Effector memory CD8-positive, alpha-beta T cell (primary cell): Measurements from ENCODE around the gene PEX26.
A peak's percentile ranks its signal among the peaks of the same experiment; 100 is the strongest.
"Not testable (repeated sequence)": the region's sequence is repeated elsewhere in the genome, so short reads cannot be mapped to it uniquely, and the experiment has no call there.

Experiments used
- ATAC-seq: fragments of 150-1000 bp; cut with Tn5 transposase; replicated peaks from 2 replicates; pipeline ENCODE4 v1.10.0; 2021; ENCODE audit warnings: mild to moderate bottlenecking, moderate library complexity
- DNase-seq, 3 experiments: peaks; one replicate each; pipeline ENCODE4 v3.0.0; 2021
- H3K27ac Mint-ChIP-seq, 2 donors: one replicate each; pipeline ENCODE4 v1.8.0; 2022; ENCODE audit warnings: mild to moderate bottlenecking in 2 of 2, mixed read lengths in 2 of 2, moderate library complexity in 2 of 2
- H3K27me3 Mint-ChIP-seq, 2 donors: one replicate each; pipeline ENCODE4 v1.8.0; 2022; ENCODE audit warnings: mixed read lengths in 2 of 2
- H3K36me3 Mint-ChIP-seq: one replicate; pipeline ENCODE4 v1.8.0; 2022; ENCODE audit warnings: mild to moderate bottlenecking, moderate library complexity, mixed read lengths; ENCODE audit not compliant: insufficient read depth
- H3K4me1 Mint-ChIP-seq, 2 donors: one replicate each; pipeline ENCODE4 v1.8.0; 2022; ENCODE audit warnings: low read depth in 2 of 2, mixed read lengths in 2 of 2
- H3K4me3 Mint-ChIP-seq, 2 donors: one replicate each; pipeline ENCODE4 v1.8.0; 2022; ENCODE audit warnings: mild to moderate bottlenecking in 2 of 2, mixed read lengths in 2 of 2, moderate library complexity in 2 of 2
- H3K9me3 Mint-ChIP-seq, 2 donors: one replicate each; pipeline ENCODE4 v1.8.0; 2022; ENCODE audit warnings: mixed read lengths in 2 of 2
- total RNA-seq, 9 experiments: gene quantifications; one replicate each; lab custom pipeline; 2026; lab: John Stamatoyannopoulos, UW

Gene PEX26
- 50.3 to 108 (median 82.3) reads per million in 9 experiments for total RNA-seq

GRCh38 chr22:18077639-18078328 is at the start of gene PEX26:
Gene PEX26 (plus strand): TSS chr22:18077990. CDS start chr22:18078377, 387 bp downstream.
- peak; percentile 92 for DNase-seq
- H3K27me3 Mint-ChIP-seq, result no peaks in the 10 kb centered on the region
- H3K36me3 Mint-ChIP-seq, result peaks cover 48% of the 10 kb centered on the region
- peak; percentile 98 for ATAC-seq
- H3K4me3 Mint-ChIP-seq, result peak within 1 kb of the TSS; percentile 82 to 97
- peak within 1 kb of the TSS; percentile 93 to 97 for H3K27ac Mint-ChIP-seq
- H3K4me1 Mint-ChIP-seq, result peaks cover 31 to 47% of the 10 kb centered on the region in 2 donors
- no peaks in the 10 kb centered on the region for H3K9me3 Mint-ChIP-seq

GRCh38 chr22:18028817-18029527 is 48.8 kb upstream of the PEX26 start:
- no peaks in the 10 kb centered on the region for H3K9me3 Mint-ChIP-seq
- ATAC-seq, result no peak
- H3K4me1 Mint-ChIP-seq, result peaks cover 6 to 8% of the 10 kb centered on the region in 2 donors
- no peaks in the 10 kb centered on the region for H3K36me3 Mint-ChIP-seq
- no peak overlapping the region for H3K4me3 Mint-ChIP-seq
- peaks cover 36 to 62% of the 10 kb centered on the region in 2 donors for H3K27me3 Mint-ChIP-seq
- DNase-seq, result no peak
- H3K27ac Mint-ChIP-seq, result no peak overlapping the region

- Mint-ChIP-seq H3K4me1 (peaks cover 3 to 4% of the 10 kb centered on the region in 2 donors), H3K27ac (no peak overlapping the region), H3K9me3 (no peaks in the 10 kb centered on the region), H3K4me3 (no peak overlapping the region), H3K27me3 (peaks cover 30 to 62% of the 10 kb centered on the region in 2 donors), H3K36me3 (no peaks in the 10 kb centered on the region)
- DNase-seq, result no peak
- no peak for ATAC-seq
Observed at GRCh38 chr22:18029686-18030267, 48.0 kb upstream of the PEX26 start.

- Mint-ChIP-seq H3K4me3 (no peak overlapping the region), H3K9me3 (no peaks in the 10 kb centered on the region)
Observed at GRCh38 chr22:18031695-18032454, 45.9 kb upstream of the PEX26 start.

GRCh38 chr22:18032455-18033101 is 45.2 kb upstream of the PEX26 start:
- ATAC-seq (no peak), DNase-seq (no peak)
- H3K27ac Mint-ChIP-seq, result no peak overlapping the region
- no peaks in the 10 kb centered on the region for H3K9me3 Mint-ChIP-seq
- no peaks in the 10 kb centered on the region for H3K4me1 Mint-ChIP-seq
- no peak overlapping the region for H3K4me3 Mint-ChIP-seq
- H3K36me3 Mint-ChIP-seq, result peaks cover 2% of the 10 kb centered on the region
- peaks cover 9 to 57% of the 10 kb centered on the region in 2 donors for H3K27me3 Mint-ChIP-seq

More at GRCh38 chr22:18031695-18032454, 45.9 kb upstream of the PEX26 start:
- DNase-seq, result no peak
- no peak for ATAC-seq
- Mint-ChIP-seq H3K27ac (no peak overlapping the region), H3K4me1 (no peaks in the 10 kb centered on the region), H3K36me3 (no peaks in the 10 kb centered on the region), H3K27me3 (peaks cover 16 to 57% of the 10 kb centered on the region in 2 donors)

- no peak overlapping the region for H3K27ac Mint-ChIP-seq
- ATAC-seq (no peak), DNase-seq (no peak)
- peaks cover 4% of the 10 kb centered on the region for H3K36me3 Mint-ChIP-seq
- no peaks in the 10 kb centered on the region for H3K4me1 Mint-ChIP-seq
- no peaks in the 10 kb centered on the region for H3K9me3 Mint-ChIP-seq
- no peak overlapping the region for H3K4me3 Mint-ChIP-seq
- H3K27me3 Mint-ChIP-seq, result peaks cover 6 to 53% of the 10 kb centered on the region in 2 donors
Observed at GRCh38 chr22:18033204-18033998, 44.4 kb upstream of the PEX26 start.

- peaks cover 7 to 53% of the 10 kb centered on the region in 2 donors for H3K27me3 Mint-ChIP-seq
- H3K36me3 Mint-ChIP-seq, result peaks cover 4% of the 10 kb centered on the region
- DNase-seq (no peak), ATAC-seq (no peak)
- no peak overlapping the region for H3K27ac Mint-ChIP-seq
- H3K9me3 Mint-ChIP-seq, result no peaks in the 10 kb centered on the region
- H3K4me1 Mint-ChIP-seq, result no peaks in the 10 kb centered on the region
- H3K4me3 Mint-ChIP-seq, result no peak overlapping the region
Observed at GRCh38 chr22:18034076-18034475, 43.7 kb upstream of the PEX26 start.

- Mint-ChIP-seq H3K9me3 (no peaks in the 10 kb centered on the region), H3K27ac (no peak overlapping the region), H3K4me3 (no peak overlapping the region), H3K36me3 (peaks cover 4% of the 10 kb centered on the region), H3K4me1 (no peaks in the 10 kb centered on the region), H3K27me3 (peaks cover 12 to 53% of the 10 kb centered on the region in 2 donors)
- DNase-seq (no peak), ATAC-seq (no peak)
Observed at GRCh38 chr22:18035751-18036150, 42.0 kb upstream of the PEX26 start.

GRCh38 chr22:18040898-18041297 is 36.9 kb upstream of the PEX26 start:
- ATAC-seq, H3K36me3 Mint-ChIP-seq, H3K9me3 Mint-ChIP-seq, H3K4me3 Mint-ChIP-seq, H3K4me1 Mint-ChIP-seq, H3K27ac Mint-ChIP-seq, DNase-seq: not testable (repeated sequence)
- H3K27me3 Mint-ChIP-seq, result peaks cover 6 to 18% of the 10 kb centered on the region in 2 donors

- Mint-ChIP-seq H3K4me3 (no peak overlapping the region), H3K4me1 (no peaks in the 10 kb centered on the region), H3K27me3 (peaks cover 0 to 6% of the 10 kb centered on the region in 2 donors), H3K36me3 (peaks cover under 1% of the 10 kb centered on the region), H3K9me3 (no peaks in the 10 kb centered on the region), H3K27ac (no peak overlapping the region)
- ATAC-seq (no peak), DNase-seq (no peak)
Observed at GRCh38 chr22:18042685-18043084, 35.1 kb upstream of the PEX26 start.

GRCh38 chr22:18044548-18045271 is 33.1 kb upstream of the PEX26 start:
- no peaks in the 10 kb centered on the region for H3K36me3 Mint-ChIP-seq
- H3K4me3 Mint-ChIP-seq, result no peak overlapping the region
- peaks cover 0 to 3% of the 10 kb centered on the region in 2 donors for H3K27me3 Mint-ChIP-seq
- no peaks in the 10 kb centered on the region for H3K4me1 Mint-ChIP-seq
- ATAC-seq, result no peak
- DNase-seq, result no peak
- H3K9me3 Mint-ChIP-seq, result no peaks in the 10 kb centered on the region
- H3K27ac Mint-ChIP-seq, result no peak overlapping the region

GRCh38 chr22:18045794-18046193 is 32.0 kb upstream of the PEX26 start:
- H3K9me3 Mint-ChIP-seq, result no peaks in the 10 kb centered on the region
- no peaks in the 10 kb centered on the region for H3K4me1 Mint-ChIP-seq
- ATAC-seq, result no peak
- H3K27me3 Mint-ChIP-seq, result peaks cover 6 to 14% of the 10 kb centered on the region in 2 donors
- H3K27ac Mint-ChIP-seq, result no peak overlapping the region
- no peaks in the 10 kb centered on the region for H3K36me3 Mint-ChIP-seq
- H3K4me3 Mint-ChIP-seq, result no peak overlapping the region
- no peak for DNase-seq
